ENCODE measurements around the gene MCC.

The MCC gene

DNA sequence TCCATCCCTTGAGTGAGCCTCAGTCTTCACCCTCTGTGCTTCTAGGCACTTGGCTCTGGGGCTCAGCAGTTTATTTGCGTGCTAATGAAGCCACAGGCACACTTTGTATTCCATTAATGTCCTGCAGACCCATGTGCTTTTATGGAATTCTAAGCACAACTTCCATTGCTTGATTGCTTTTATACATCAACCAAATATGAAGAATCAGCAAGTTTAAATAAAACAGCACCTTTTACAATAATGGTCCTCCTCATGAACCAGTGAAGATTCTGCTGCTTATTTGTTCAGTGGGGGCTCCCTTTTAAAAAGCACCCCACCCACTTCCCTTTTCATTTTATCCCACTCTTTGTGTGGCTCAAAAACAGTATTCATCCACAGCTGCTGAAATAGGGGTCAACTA lies 451.4 kb downstream of the MCC start:
- H2AFZ ChIP-seq (ENCODE audit: insufficient read depth, low read length, poor library complexity): no peak overlapping the region
- H3K36me3 ChIP-seq (ENCODE audit: control insufficient read depth in 1 of 2, insufficient read depth in 2 of 2, low read length in 2 of 2): no peaks in the 10 kb centered on the region
- no peak overlapping the region for H3K27ac ChIP-seq (ENCODE audit: low read depth, low read length)
- H3K4ac ChIP-seq (ENCODE audit: low read depth, low read length): no peak overlapping the region
- H3K4me3 ChIP-seq (ENCODE audit: low read depth, low read length): no peak overlapping the region
- H2BK120ac ChIP-seq (ENCODE audit: insufficient read depth, low read length, poor library complexity): no peak overlapping the region
- no peaks in the 10 kb centered on the region for H3K27me3 ChIP-seq (ENCODE audit: insufficient read depth, low read length)
- H3K4me2 ChIP-seq (ENCODE audit: low read length): no peak overlapping the region
- no peak overlapping the region for H3K14ac ChIP-seq (ENCODE audit: low read length)
- WGBS (ENCODE audit: extremely low coverage, insufficient coverage, insufficient read length): no CpG with 5 or more reads among the region's 1 CpG
- H3K79me2 ChIP-seq (ENCODE audit: control insufficient read depth, insufficient read depth, low read length, poor library complexity): no peaks in the 10 kb centered on the region
- H4K8ac ChIP-seq (ENCODE audit: low read depth, low read length): no peak overlapping the region
- no peak for DNase-seq
- H3K79me1 ChIP-seq (ENCODE audit: low read length): peaks cover 4% of the 10 kb centered on the region
- H4K12ac ChIP-seq (ENCODE audit: low read depth, low read length): no peak overlapping the region
- no peak overlapping the region for H3K23ac ChIP-seq (ENCODE audit: low read length)
- no peak overlapping the region for H2AK5ac ChIP-seq (ENCODE audit: low read length)
- no peaks in the 10 kb centered on the region for H3K4me1 ChIP-seq (ENCODE audit: control insufficient read depth in 1 of 2, insufficient read depth in 2 of 2, low read length in 2 of 2)
- no peak overlapping the region for H2BK12ac ChIP-seq (ENCODE audit: low read length)
- no peak overlapping the region for H2BK5ac ChIP-seq (ENCODE audit: low read depth, low read length, poor library complexity)
- H3K18ac ChIP-seq (ENCODE audit: low read length): no peak overlapping the region
- no peak overlapping the region for H3K9ac ChIP-seq (ENCODE audit: low read length)
- H3K9me3 ChIP-seq (ENCODE audit: insufficient read depth, low read depth, low read length): no peaks in the 10 kb centered on the region
- H4K91ac ChIP-seq (ENCODE audit: low read depth, low read length): no peak overlapping the region

DNA sequence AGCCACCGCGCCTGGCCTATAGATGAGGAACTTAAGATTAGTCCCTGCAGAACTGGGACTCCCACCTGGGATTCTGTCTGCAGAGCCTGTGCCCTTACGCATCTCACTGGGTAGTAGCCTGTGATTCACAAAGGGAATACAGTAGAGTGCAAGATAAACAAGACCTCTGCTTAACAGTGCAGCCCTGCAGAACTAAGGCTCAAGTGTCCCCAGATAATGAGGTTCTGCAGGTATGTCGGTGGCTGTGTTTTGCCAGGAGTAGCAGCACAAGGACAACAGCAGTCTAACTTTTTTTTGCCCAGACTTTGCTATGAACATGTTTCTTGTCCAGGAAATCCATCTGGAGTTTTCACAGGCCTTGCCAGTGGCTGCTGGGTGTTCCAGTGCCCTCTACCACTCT lies 451.9 kb downstream of the MCC start:
- no CpG with 5 or more reads among the region's 4 CpGs for WGBS (ENCODE audit: extremely low coverage, insufficient coverage, insufficient read length)
- no peak overlapping the region for H2AK5ac ChIP-seq (ENCODE audit: low read length)
- no peak overlapping the region for H3K18ac ChIP-seq (ENCODE audit: low read length)
- no peak overlapping the region for H2AFZ ChIP-seq (ENCODE audit: insufficient read depth, low read length, poor library complexity)
- no peak overlapping the region for H4K8ac ChIP-seq (ENCODE audit: low read depth, low read length)
- no peak overlapping the region for H4K91ac ChIP-seq (ENCODE audit: low read depth, low read length)
- DNase-seq: no peak
- no peaks in the 10 kb centered on the region for H3K9me3 ChIP-seq (ENCODE audit: insufficient read depth, low read depth, low read length)
- no peak overlapping the region for H3K23ac ChIP-seq (ENCODE audit: low read length)
- H3K9ac ChIP-seq (ENCODE audit: low read length): no peak overlapping the region
- no peak overlapping the region for H2BK120ac ChIP-seq (ENCODE audit: insufficient read depth, low read length, poor library complexity)
- H3K4me1 ChIP-seq (ENCODE audit: control insufficient read depth in 1 of 2, insufficient read depth in 2 of 2, low read length in 2 of 2): peaks cover 3% of the 10 kb centered on the region in 2 experiments
- H3K79me2 ChIP-seq (ENCODE audit: control insufficient read depth, insufficient read depth, low read length, poor library complexity): no peaks in the 10 kb centered on the region
- H3K4ac ChIP-seq (ENCODE audit: low read depth, low read length): no peak overlapping the region
- H3K79me1 ChIP-seq (ENCODE audit: low read length): peaks cover 7% of the 10 kb centered on the region
- no peak overlapping the region for H4K12ac ChIP-seq (ENCODE audit: low read depth, low read length)
- H3K4me2 ChIP-seq (ENCODE audit: low read length): no peak overlapping the region
- H3K4me3 ChIP-seq (ENCODE audit: low read depth, low read length): no peak overlapping the region
- H3K36me3 ChIP-seq (ENCODE audit: control insufficient read depth in 1 of 2, insufficient read depth in 2 of 2, low read length in 2 of 2): no peaks in the 10 kb centered on the region
- no peak overlapping the region for H2BK12ac ChIP-seq (ENCODE audit: low read length)
- no peak overlapping the region for H3K27ac ChIP-seq (ENCODE audit: low read depth, low read length)
- no peaks in the 10 kb centered on the region for H3K27me3 ChIP-seq (ENCODE audit: insufficient read depth, low read length)
- H3K14ac ChIP-seq (ENCODE audit: low read length): no peak overlapping the region
- no peak overlapping the region for H2BK5ac ChIP-seq (ENCODE audit: low read depth, low read length, poor library complexity)

DNA sequence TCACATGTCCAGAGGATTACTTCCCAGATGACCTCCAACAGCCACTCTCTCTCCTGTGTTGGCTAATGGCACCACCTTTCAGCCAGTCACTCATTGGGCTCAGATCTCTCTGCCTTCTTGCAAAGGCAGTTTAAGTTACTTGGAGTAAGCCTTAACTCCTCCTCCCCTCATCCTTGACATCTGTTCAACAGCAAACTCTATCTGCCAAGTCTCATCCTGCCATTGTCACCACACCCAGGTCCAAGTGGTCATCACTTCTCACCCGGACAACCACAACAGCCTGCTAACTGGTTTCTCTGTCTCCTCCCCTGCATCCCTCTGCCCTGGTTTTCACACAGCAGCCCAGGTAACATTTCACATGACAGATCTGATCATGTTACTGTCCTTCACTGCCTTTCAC lies 453.2 kb downstream of the MCC start:
- no peaks in the 10 kb centered on the region for H3K36me3 ChIP-seq (ENCODE audit: control insufficient read depth in 1 of 2, insufficient read depth in 2 of 2, low read length in 2 of 2)
- H3K4me1 ChIP-seq (ENCODE audit: control insufficient read depth in 1 of 2, insufficient read depth in 2 of 2, low read length in 2 of 2): peaks cover 9 to 11% of the 10 kb centered on the region in 2 experiments
- no peaks in the 10 kb centered on the region for H3K9me3 ChIP-seq (ENCODE audit: insufficient read depth, low read depth, low read length)
- H3K18ac ChIP-seq (ENCODE audit: low read length): no peak overlapping the region
- H2BK5ac ChIP-seq (ENCODE audit: low read depth, low read length, poor library complexity): no peak overlapping the region
- H3K27me3 ChIP-seq (ENCODE audit: insufficient read depth, low read length): no peaks in the 10 kb centered on the region
- no CpG with 5 or more reads among the region's 1 CpG for WGBS (ENCODE audit: extremely low coverage, insufficient coverage, insufficient read length)
- H2AK5ac ChIP-seq (ENCODE audit: low read length): no peak overlapping the region
- H3K4me2 ChIP-seq (ENCODE audit: low read length): no peak overlapping the region
- H3K9ac ChIP-seq (ENCODE audit: low read length): no peak overlapping the region
- H3K79me2 ChIP-seq (ENCODE audit: control insufficient read depth, insufficient read depth, low read length, poor library complexity): peaks cover 2% of the 10 kb centered on the region
- H3K27ac ChIP-seq (ENCODE audit: low read depth, low read length): no peak overlapping the region
- no peak overlapping the region for H4K8ac ChIP-seq (ENCODE audit: low read depth, low read length)
- H3K4ac ChIP-seq (ENCODE audit: low read depth, low read length): no peak overlapping the region
- H3K23ac ChIP-seq (ENCODE audit: low read length): no peak overlapping the region
- H3K14ac ChIP-seq (ENCODE audit: low read length): no peak overlapping the region
- H4K12ac ChIP-seq (ENCODE audit: low read depth, low read length): no peak overlapping the region
- no peak overlapping the region for H3K4me3 ChIP-seq (ENCODE audit: low read depth, low read length)
- no peak overlapping the region for H4K91ac ChIP-seq (ENCODE audit: low read depth, low read length)
- peaks cover 11% of the 10 kb centered on the region for H3K79me1 ChIP-seq (ENCODE audit: low read length)
- no peak overlapping the region for H2BK120ac ChIP-seq (ENCODE audit: insufficient read depth, low read length, poor library complexity)
- H2BK12ac ChIP-seq (ENCODE audit: low read length): no peak overlapping the region
- no peak overlapping the region for H2AFZ ChIP-seq (ENCODE audit: insufficient read depth, low read length, poor library complexity)
- no peak for DNase-seq

- Histone ChIP-seq H3K79me2 (ENCODE audit: control insufficient read depth, insufficient read depth, low read length, poor library complexity) (peaks cover 2% of the 10 kb centered on the region), H3K9me3 (ENCODE audit: insufficient read depth, low read depth, low read length) (no peaks in the 10 kb centered on the region), H2BK12ac (ENCODE audit: low read length) (no peak overlapping the region), H3K14ac (ENCODE audit: low read length) (no peak overlapping the region), H4K12ac (ENCODE audit: low read depth, low read length) (no peak overlapping the region), H3K4me3 (ENCODE audit: low read depth, low read length) (no peak overlapping the region), H2BK5ac (ENCODE audit: low read depth, low read length, poor library complexity) (no peak overlapping the region), H3K27ac (ENCODE audit: low read depth, low read length) (no peak overlapping the region), H3K23ac (ENCODE audit: low read length) (no peak overlapping the region), H3K79me1 (ENCODE audit: low read length) (peaks cover 13% of the 10 kb centered on the region), H3K4me2 (ENCODE audit: low read length) (no peak overlapping the region), H3K18ac (ENCODE audit: low read length) (no peak overlapping the region), H2BK120ac (ENCODE audit: insufficient read depth, low read length, poor library complexity) (no peak overlapping the region), H3K9ac (ENCODE audit: low read length) (no peak overlapping the region), H2AFZ (ENCODE audit: insufficient read depth, low read length, poor library complexity) (no peak overlapping the region), H3K4me1 (ENCODE audit: control insufficient read depth in 1 of 2, insufficient read depth in 2 of 2, low read length in 2 of 2) (peaks cover 13 to 14% of the 10 kb centered on the region in 2 experiments), H4K8ac (ENCODE audit: low read depth, low read length) (no peak overlapping the region), H3K36me3 (ENCODE audit: control insufficient read depth in 1 of 2, insufficient read depth in 2 of 2, low read length in 2 of 2) (peaks cover 0 to 4% of the 10 kb centered on the region in 2 experiments), H2AK5ac (ENCODE audit: low read length) (no peak overlapping the region), H4K91ac (ENCODE audit: low read depth, low read length) (no peak overlapping the region), H3K4ac (ENCODE audit: low read depth, low read length) (no peak overlapping the region), H3K27me3 (ENCODE audit: insufficient read depth, low read length) (no peaks in the 10 kb centered on the region)
- DNase-seq: no peak
- no CpG with 5 or more reads among the region's 13 CpGs for WGBS (ENCODE audit: extremely low coverage, insufficient coverage, insufficient read length)
Measured at GRCh38 chr5:113034182-113034773, 454.0 kb downstream of the MCC start.
